NCI-H2171 (cell line): ENCODE results near the gene EGLN1.
"Not testable (repeated sequence)": the region's sequence is repeated elsewhere in the genome, so short reads cannot be mapped to it uniquely, and the experiment has no call there.

Source experiments
- DNase-seq: peaks from one replicate; lab custom pipeline; 2025; lab: John Stamatoyannopoulos, UW

The EGLN1 gene

GRCh38 chr1:231357831-231358354, 64.2 kb downstream of the EGLN1 start:
- peak; percentile 42 for DNase-seq

- no peak for DNase-seq
Measured at GRCh38 chr1:231357187-231357772, 64.8 kb downstream of the EGLN1 start.

- no peak for DNase-seq
Measured at GRCh38 chr1:231355171-231355570, 66.9 kb downstream of the EGLN1 start.

- no peak for DNase-seq
Measured at GRCh38 chr1:231354330-231355020, 67.6 kb downstream of the EGLN1 start.

- DNase-seq = no peak
Measured at GRCh38 chr1:231353086-231353485, 69.0 kb downstream of the EGLN1 start.

GRCh38 chr1:231351816-231352215, 70.3 kb downstream of the EGLN1 start:
- no peak for DNase-seq

- not testable (repeated sequence) for DNase-seq
Measured at GRCh38 chr1:231348856-231349255, 73.2 kb downstream of the EGLN1 start.

GRCh38 chr1:231348442-231348841, 73.6 kb downstream of the EGLN1 start:
- no peak for DNase-seq

GRCh38 chr1:231347961-231348360, 74.1 kb downstream of the EGLN1 start:
- no peak for DNase-seq

GRCh38 chr1:231340328-231341013, 81.6 kb downstream of the EGLN1 start:
- no peak for DNase-seq

- no peak for DNase-seq
Measured at GRCh38 chr1:231338270-231339128, 83.6 kb downstream of the EGLN1 start, which contains the start of gene SPRTN. SPRTN (plus strand) TSS chr1:231338293; CDS start chr1:231338384, 91 bp downstream.

GRCh38 chr1:231337472-231338269, 84.4 kb downstream of the EGLN1 start, which contains the start of gene EXOC8:
EXOC8 (minus strand) TSS chr1:231337852; CDS start chr1:231337745, 107 bp downstream.
- peak; percentile 90 for DNase-seq

- no peak for DNase-seq
Measured at GRCh38 chr1:231337043-231337471, 85.0 kb downstream of the EGLN1 start.

- no peak for DNase-seq
Measured at GRCh38 chr1:231335663-231336602, 86.2 kb downstream of the EGLN1 start.

- no peak for DNase-seq
Measured at GRCh38 chr1:231334952-231335351, 87.1 kb downstream of the EGLN1 start.

GRCh38 chr1:231334079-231334666, 87.9 kb downstream of the EGLN1 start:
- no peak for DNase-seq

- DNase-seq = no peak
Measured at GRCh38 chr1:231332761-231333160, 89.3 kb downstream of the EGLN1 start.

GRCh38 chr1:231329483-231329882, 92.6 kb downstream of the EGLN1 start:
- DNase-seq = no peak

- DNase-seq = no peak
Measured at GRCh38 chr1:231327617-231328016, 94.5 kb downstream of the EGLN1 start.
